HepG2 (cell line): ENCODE measurements around the gene BNIP1. TPM values are rescaled to one million over a fixed set of nuclear protein-coding genes. Genes with fewer than 3 reads are reported as not detected.

ENCODE experiments used
- ATRX ChIP-seq: sonication (generic); formaldehyde crosslinking; IDR thresholded peaks from 2 replicates; pipeline ENCODE4 v1.4.0; 2020; ENCODE audit warnings: missing genetic modification reagents, borderline replicate concordance
- EED ChIP-seq: sonication (generic); formaldehyde crosslinking; IDR thresholded peaks from 2 replicates; pipeline ENCODE4 v1.5.0; 2020; ENCODE audit warnings: mild to moderate bottlenecking, missing genetic modification reagents
- FOXO1 ChIP-seq: sonication (generic); formaldehyde crosslinking; IDR thresholded peaks from 2 replicates; pipeline ENCODE4 v1.4.0; 2020; ENCODE audit warnings: missing genetic modification reagents
- HOMEZ ChIP-seq: IDR thresholded peaks from 2 replicates; pipeline ENCODE4 v1.6.1; 2016; ENCODE audit warnings: low read depth
- JUNB ChIP-seq: sonication (generic); formaldehyde crosslinking; IDR thresholded peaks from 2 replicates; pipeline ENCODE4 v1.8.0; 2022; ENCODE audit warnings: missing genetic modification reagents, mild to moderate bottlenecking, borderline replicate concordance
- KAT8 ChIP-seq: IDR thresholded peaks from 2 replicates; pipeline ENCODE4 v1.6.1; 2016; ENCODE audit warnings: missing genetic modification reagents, missing compliant biosample characterization
- MAFK ChIP-seq, 2 experiments: IDR thresholded peaks in 1 of 2; conservative IDR thresholded peaks in 1 of 2; 2 replicates each; pipeline ENCODE4 v1.6.1; 2011; ENCODE audit warnings: improper control_type of control experiment in 2 of 2, low read length in 2 of 2
- MBNL3 ChIP-seq: fragments of 250-450 bp; sonication (Bioruptor Pico); conservative IDR thresholded peaks from 2 replicates; pipeline ENCODE4 v1.8.0; 2022; ENCODE audit warnings: mild to moderate bottlenecking, inconsistent platforms
- NR1H2 ChIP-seq: sonication (generic); formaldehyde crosslinking; IDR thresholded peaks from 2 replicates; pipeline ENCODE4 v1.8.1; 2022; ENCODE audit warnings: low read depth, missing genetic modification reagents, borderline replicate concordance
- POLR2AphosphoS5 ChIP-seq: IDR thresholded peaks from 2 replicates; pipeline ENCODE4 v1.6.1; 2012; ENCODE audit warnings: low read depth, low read length
- ZNF17 ChIP-seq: sonication (generic); formaldehyde crosslinking; IDR thresholded peaks from 2 replicates; pipeline ENCODE4 v1.5.0; 2020; ENCODE audit warnings: mild to moderate bottlenecking, missing genetic modification reagents
- ZNF282 ChIP-seq: fragments of 450-650 bp; IDR thresholded peaks from 2 replicates; pipeline ENCODE4 v1.6.1; 2018; ENCODE audit not compliant: partially characterized antibody
- ZNF672 ChIP-seq: sonication (generic); formaldehyde crosslinking; IDR thresholded peaks from 2 replicates; pipeline ENCODE4 v1.8.1; 2022; ENCODE audit warnings: missing genetic modification reagents
- ZSCAN9 ChIP-seq: IDR thresholded peaks from 2 replicates; pipeline ENCODE4 v1.6.1; 2016; ENCODE audit warnings: borderline replicate concordance
- polyA plus RNA-seq, 8 experiments: library from polyadenylated mRNA; depleted of rRNA in 3 of 8; stranded (reverse) in 7 of 8; unstranded in 1 of 8; fragments of >200 nt; fragmentation: Illumina TruSeq in 4 of 8; extraction: Trizol in 4 of 8; gene quantifications; 2 replicates each; pipeline versions ENCODE4 v1.2.1 to v1.2.3, GENCODE V29; 2011 to 2016; ENCODE audit warnings: low read depth in 4 of 8, missing spikeins in 1 of 8, mixed read lengths in 1 of 8; ENCODE audit not compliant: insufficient read depth in 1 of 8
- total RNA-seq, 5 experiments: library from RNA; depleted of rRNA; stranded (reverse); fragments of >200 nt; fragmentation: Illumina TruSeq; extraction: Trizol; gene quantifications; 2 replicates each; pipeline ENCODE4 v1.2.3, GENCODE V29; 2016; ENCODE audit warnings: low read depth in 1 of 5
- TF ChIP-seq, protein P1 (sequence below): sonication (generic); formaldehyde crosslinking; IDR thresholded peaks from 2 replicates; pipeline ENCODE4 v1.4.0; 2020; ENCODE audit warnings: mild to moderate bottlenecking, missing genetic modification reagents, borderline replicate concordance
- TF ChIP-seq, protein P2 (sequence below): sonication (generic); formaldehyde crosslinking; IDR thresholded peaks from 2 replicates; pipeline ENCODE4 v1.9.0; 2021; ENCODE audit warnings: mild to moderate bottlenecking, missing genetic modification reagents

Gene BNIP1
- total and polyA plus RNA-seq, 2 of the 13 experiments (the other 11 are each of a cell fraction or from before 2014, with no cell fraction given) = 13.2 to 16.9 TPM

- TF ChIP-seq, protein P1, sequence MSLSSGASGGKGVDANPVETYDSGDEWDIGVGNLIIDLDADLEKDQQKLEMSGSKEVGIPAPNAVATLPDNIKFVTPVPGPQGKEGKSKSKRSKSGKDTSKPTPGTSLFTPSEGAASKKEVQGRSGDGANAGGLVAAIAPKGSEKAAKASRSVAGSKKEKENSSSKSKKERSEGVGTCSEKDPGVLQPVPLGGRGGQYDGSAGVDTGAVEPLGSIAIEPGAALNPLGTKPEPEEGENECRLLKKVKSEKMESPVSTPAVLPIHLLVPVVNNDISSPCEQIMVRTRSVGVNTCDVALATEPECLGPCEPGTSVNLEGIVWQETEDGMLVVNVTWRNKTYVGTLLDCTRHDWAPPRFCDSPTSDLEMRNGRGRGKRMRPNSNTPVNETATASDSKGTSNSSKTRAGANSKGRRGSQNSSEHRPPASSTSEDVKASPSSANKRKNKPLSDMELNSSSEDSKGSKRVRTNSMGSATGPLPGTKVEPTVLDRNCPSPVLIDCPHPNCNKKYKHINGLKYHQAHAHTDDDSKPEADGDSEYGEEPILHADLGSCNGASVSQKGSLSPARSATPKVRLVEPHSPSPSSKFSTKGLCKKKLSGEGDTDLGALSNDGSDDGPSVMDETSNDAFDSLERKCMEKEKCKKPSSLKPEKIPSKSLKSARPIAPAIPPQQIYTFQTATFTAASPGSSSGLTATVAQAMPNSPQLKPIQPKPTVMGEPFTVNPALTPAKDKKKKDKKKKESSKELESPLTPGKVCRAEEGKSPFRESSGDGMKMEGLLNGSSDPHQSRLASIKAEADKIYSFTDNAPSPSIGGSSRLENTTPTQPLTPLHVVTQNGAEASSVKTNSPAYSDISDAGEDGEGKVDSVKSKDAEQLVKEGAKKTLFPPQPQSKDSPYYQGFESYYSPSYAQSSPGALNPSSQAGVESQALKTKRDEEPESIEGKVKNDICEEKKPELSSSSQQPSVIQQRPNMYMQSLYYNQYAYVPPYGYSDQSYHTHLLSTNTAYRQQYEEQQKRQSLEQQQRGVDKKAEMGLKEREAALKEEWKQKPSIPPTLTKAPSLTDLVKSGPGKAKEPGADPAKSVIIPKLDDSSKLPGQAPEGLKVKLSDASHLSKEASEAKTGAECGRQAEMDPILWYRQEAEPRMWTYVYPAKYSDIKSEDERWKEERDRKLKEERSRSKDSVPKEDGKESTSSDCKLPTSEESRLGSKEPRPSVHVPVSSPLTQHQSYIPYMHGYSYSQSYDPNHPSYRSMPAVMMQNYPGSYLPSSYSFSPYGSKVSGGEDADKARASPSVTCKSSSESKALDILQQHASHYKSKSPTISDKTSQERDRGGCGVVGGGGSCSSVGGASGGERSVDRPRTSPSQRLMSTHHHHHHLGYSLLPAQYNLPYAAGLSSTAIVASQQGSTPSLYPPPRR (CRISPR knock-in tag) = no peak
- TF ChIP-seq ZNF672 (CRISPR knock-in tag) (no peak), ZNF17 (CRISPR knock-in tag) (no peak), EED (peak; percentile 15; the same call in 1 of the 2 replicates), MAFK (conservative IDR thresholded peaks at IDR 0.05 in 1 of 2, IDR thresholded peaks at IDR 0.05 in 1 of 2; ENCODE audit: low read length in 2 of 2) (no peak), ZNF282 (no peak), HOMEZ (CRISPR knock-in tag) (peak; percentile 69), JUNB (CRISPR knock-in tag) (no peak), NR1H2 (no peak), FOXO1 (CRISPR knock-in tag) (peak; percentile 62), ZSCAN9 (CRISPR knock-in tag) (no peak), MBNL3 (CRISPR knock-in tag) (0 out of 2 replicates have a peak, but pooled peaks have one; percentile 17), ATRX (CRISPR knock-in tag) (no peak), KAT8 (CRISPR knock-in tag) (peak; percentile 98), POLR2AphosphoS5 (peak; percentile 59)
- TF ChIP-seq, protein P2, sequence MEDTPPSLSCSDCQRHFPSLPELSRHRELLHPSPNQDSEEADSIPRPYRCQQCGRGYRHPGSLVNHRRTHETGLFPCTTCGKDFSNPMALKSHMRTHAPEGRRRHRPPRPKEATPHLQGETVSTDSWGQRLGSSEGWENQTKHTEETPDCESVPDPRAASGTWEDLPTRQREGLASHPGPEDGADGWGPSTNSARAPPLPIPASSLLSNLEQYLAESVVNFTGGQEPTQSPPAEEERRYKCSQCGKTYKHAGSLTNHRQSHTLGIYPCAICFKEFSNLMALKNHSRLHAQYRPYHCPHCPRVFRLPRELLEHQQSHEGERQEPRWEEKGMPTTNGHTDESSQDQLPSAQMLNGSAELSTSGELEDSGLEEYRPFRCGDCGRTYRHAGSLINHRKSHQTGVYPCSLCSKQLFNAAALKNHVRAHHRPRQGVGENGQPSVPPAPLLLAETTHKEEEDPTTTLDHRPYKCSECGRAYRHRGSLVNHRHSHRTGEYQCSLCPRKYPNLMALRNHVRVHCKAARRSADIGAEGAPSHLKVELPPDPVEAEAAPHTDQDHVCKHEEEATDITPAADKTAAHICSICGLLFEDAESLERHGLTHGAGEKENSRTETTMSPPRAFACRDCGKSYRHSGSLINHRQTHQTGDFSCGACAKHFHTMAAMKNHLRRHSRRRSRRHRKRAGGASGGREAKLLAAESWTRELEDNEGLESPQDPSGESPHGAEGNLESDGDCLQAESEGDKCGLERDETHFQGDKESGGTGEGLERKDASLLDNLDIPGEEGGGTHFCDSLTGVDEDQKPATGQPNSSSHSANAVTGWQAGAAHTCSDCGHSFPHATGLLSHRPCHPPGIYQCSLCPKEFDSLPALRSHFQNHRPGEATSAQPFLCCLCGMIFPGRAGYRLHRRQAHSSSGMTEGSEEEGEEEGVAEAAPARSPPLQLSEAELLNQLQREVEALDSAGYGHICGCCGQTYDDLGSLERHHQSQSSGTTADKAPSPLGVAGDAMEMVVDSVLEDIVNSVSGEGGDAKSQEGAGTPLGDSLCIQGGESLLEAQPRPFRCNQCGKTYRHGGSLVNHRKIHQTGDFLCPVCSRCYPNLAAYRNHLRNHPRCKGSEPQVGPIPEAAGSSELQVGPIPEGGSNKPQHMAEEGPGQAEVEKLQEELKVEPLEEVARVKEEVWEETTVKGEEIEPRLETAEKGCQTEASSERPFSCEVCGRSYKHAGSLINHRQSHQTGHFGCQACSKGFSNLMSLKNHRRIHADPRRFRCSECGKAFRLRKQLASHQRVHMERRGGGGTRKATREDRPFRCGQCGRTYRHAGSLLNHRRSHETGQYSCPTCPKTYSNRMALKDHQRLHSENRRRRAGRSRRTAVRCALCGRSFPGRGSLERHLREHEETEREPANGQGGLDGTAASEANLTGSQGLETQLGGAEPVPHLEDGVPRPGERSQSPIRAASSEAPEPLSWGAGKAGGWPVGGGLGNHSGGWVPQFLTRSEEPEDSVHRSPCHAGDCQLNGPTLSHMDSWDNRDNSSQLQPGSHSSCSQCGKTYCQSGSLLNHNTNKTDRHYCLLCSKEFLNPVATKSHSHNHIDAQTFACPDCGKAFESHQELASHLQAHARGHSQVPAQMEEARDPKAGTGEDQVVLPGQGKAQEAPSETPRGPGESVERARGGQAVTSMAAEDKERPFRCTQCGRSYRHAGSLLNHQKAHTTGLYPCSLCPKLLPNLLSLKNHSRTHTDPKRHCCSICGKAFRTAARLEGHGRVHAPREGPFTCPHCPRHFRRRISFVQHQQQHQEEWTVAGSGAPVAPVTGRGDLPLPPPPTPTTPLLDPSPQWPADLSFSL = no peak
Observed at GRCh38 chr5:173144200-173145176, at the start of gene BNIP1 (continued).
